Measurements from ENCODE around the gene TRAF3IP3.

Gene TRAF3IP3

GRCh38 chr1:209755926-209756614, at the start of gene TRAF3IP3:
Gene TRAF3IP3, plus strand, starts transcription at chr1:209756053. Its CDS starts 3,987 bp downstream, at chr1:209760040.
- no peaks in the 10 kb centered on the region for H3K9me2 ChIP-seq (replicated peaks; ENCODE audit: insufficient read depth, low read length)
- H3K27me3 ChIP-seq (replicated peaks; ENCODE audit: insufficient read depth, low read length) = no peaks in the 10 kb centered on the region
- no peaks in the 10 kb centered on the region for H3K9me3 ChIP-seq (replicated peaks; ENCODE audit: insufficient read depth, low read length)
- peaks cover 44% of the 10 kb centered on the region for H3F3A ChIP-seq (ENCODE audit: insufficient read depth, low read length)
- peak within 1 kb of the TSS; percentile 40 for H2AFZ ChIP-seq (ENCODE audit: low read length)
- TF ChIP-seq CTCF (IDR thresholded peaks at IDR 0.05; ENCODE audit: low read length) (no peak), EZH2 (optimal IDR thresholded peaks at IDR 0.05; ENCODE audit: low read depth, low read length) (no peak), EZH2phosphoT487 (IDR thresholded peaks at IDR 0.05; ENCODE audit: low read length) (no peak)
- no peaks in the 10 kb centered on the region for H4K20me1 ChIP-seq (ENCODE audit: insufficient read depth, low read length)
- H3K4me1 ChIP-seq (ENCODE audit: low read length) = peaks cover 57% of the 10 kb centered on the region
- H3K36me3 ChIP-seq (replicated peaks; ENCODE audit: insufficient read depth, low read length) = no peaks in the 10 kb centered on the region
- peak within 1 kb of the TSS; percentile 65 for H3K4me3 ChIP-seq (ENCODE audit: low read length)
- DNase-seq = peak; percentile 96
- H3K9ac ChIP-seq (ENCODE audit: low read length) = peak within 1 kb of the TSS; percentile 49
- H3K4me2 ChIP-seq (ENCODE audit: low read depth, low read length) = peak within 1 kb of the TSS; percentile 82
- H3K27ac ChIP-seq (ENCODE audit: low read length) = peak within 1 kb of the TSS; percentile 82
- peaks cover 23% of the 10 kb centered on the region for H3K79me2 ChIP-seq (ENCODE audit: low read length)

GRCh38 chr1:209706622-209707021, 49.2 kb upstream of the TRAF3IP3 start:
- H3K4me1 ChIP-seq (ENCODE audit: low read length) = peaks cover 18% of the 10 kb centered on the region; the same call in 1 of the 2 replicates
- no peaks in the 10 kb centered on the region for H3K9me3 ChIP-seq (replicated peaks; ENCODE audit: insufficient read depth, low read length)
- no peaks in the 10 kb centered on the region for H3K36me3 ChIP-seq (replicated peaks; ENCODE audit: insufficient read depth, low read length)
- TF ChIP-seq EZH2phosphoT487 (IDR thresholded peaks at IDR 0.05; ENCODE audit: low read length) (no peak), EZH2 (optimal IDR thresholded peaks at IDR 0.05; ENCODE audit: low read depth, low read length) (no peak), CTCF (IDR thresholded peaks at IDR 0.05; ENCODE audit: low read length) (no peak)
- no peak for DNase-seq
- no peaks in the 10 kb centered on the region for H3K9me2 ChIP-seq (replicated peaks; ENCODE audit: insufficient read depth, low read length)
- H3K4me2 ChIP-seq (ENCODE audit: low read depth, low read length) = no peak overlapping the region
- H4K20me1 ChIP-seq (ENCODE audit: insufficient read depth, low read length) = no peaks in the 10 kb centered on the region
- no peak overlapping the region for H3K27ac ChIP-seq (ENCODE audit: low read length)
- no peaks in the 10 kb centered on the region for H3K79me2 ChIP-seq (ENCODE audit: low read length)
- no peak overlapping the region for H3K9ac ChIP-seq (ENCODE audit: low read length)
- no peak overlapping the region for H2AFZ ChIP-seq (ENCODE audit: low read length)
- no peaks in the 10 kb centered on the region for H3K27me3 ChIP-seq (replicated peaks; ENCODE audit: insufficient read depth, low read length)
- no peaks in the 10 kb centered on the region for H3F3A ChIP-seq (ENCODE audit: insufficient read depth, low read length)
- H3K4me3 ChIP-seq (ENCODE audit: low read length) = no peak overlapping the region

GRCh38 chr1:209707308-209707707, 48.5 kb upstream of the TRAF3IP3 start:
- Histone ChIP-seq H3K27ac (ENCODE audit: low read length) (no peak overlapping the region), H3K9me2 (replicated peaks; ENCODE audit: insufficient read depth, low read length) (no peaks in the 10 kb centered on the region), H3K4me2 (ENCODE audit: low read depth, low read length) (no peak overlapping the region), H4K20me1 (ENCODE audit: insufficient read depth, low read length) (no peaks in the 10 kb centered on the region), H3K4me1 (ENCODE audit: low read length) (peaks cover 15% of the 10 kb centered on the region; the same call in 1 of the 2 replicates), H3K36me3 (replicated peaks; ENCODE audit: insufficient read depth, low read length) (no peaks in the 10 kb centered on the region), H2AFZ (ENCODE audit: low read length) (no peak overlapping the region), H3K4me3 (ENCODE audit: low read length) (no peak overlapping the region), H3F3A (ENCODE audit: insufficient read depth, low read length) (no peaks in the 10 kb centered on the region), H3K9me3 (replicated peaks; ENCODE audit: insufficient read depth, low read length) (no peaks in the 10 kb centered on the region), H3K9ac (ENCODE audit: low read length) (no peak overlapping the region), H3K27me3 (replicated peaks; ENCODE audit: insufficient read depth, low read length) (no peaks in the 10 kb centered on the region), H3K79me2 (ENCODE audit: low read length) (no peaks in the 10 kb centered on the region)
- TF ChIP-seq CTCF (IDR thresholded peaks at IDR 0.05; ENCODE audit: low read length) (no peak), EZH2phosphoT487 (IDR thresholded peaks at IDR 0.05; ENCODE audit: low read length) (no peak), EZH2 (optimal IDR thresholded peaks at IDR 0.05; ENCODE audit: low read depth, low read length) (no peak)
- no peak for DNase-seq
